ENCODE results near the gene KRT28.
"Not testable (repeated sequence)": the region's sequence is repeated elsewhere in the genome, so short reads cannot be mapped to it uniquely, and the experiment has no call there.

KRT28 gene

DNA sequence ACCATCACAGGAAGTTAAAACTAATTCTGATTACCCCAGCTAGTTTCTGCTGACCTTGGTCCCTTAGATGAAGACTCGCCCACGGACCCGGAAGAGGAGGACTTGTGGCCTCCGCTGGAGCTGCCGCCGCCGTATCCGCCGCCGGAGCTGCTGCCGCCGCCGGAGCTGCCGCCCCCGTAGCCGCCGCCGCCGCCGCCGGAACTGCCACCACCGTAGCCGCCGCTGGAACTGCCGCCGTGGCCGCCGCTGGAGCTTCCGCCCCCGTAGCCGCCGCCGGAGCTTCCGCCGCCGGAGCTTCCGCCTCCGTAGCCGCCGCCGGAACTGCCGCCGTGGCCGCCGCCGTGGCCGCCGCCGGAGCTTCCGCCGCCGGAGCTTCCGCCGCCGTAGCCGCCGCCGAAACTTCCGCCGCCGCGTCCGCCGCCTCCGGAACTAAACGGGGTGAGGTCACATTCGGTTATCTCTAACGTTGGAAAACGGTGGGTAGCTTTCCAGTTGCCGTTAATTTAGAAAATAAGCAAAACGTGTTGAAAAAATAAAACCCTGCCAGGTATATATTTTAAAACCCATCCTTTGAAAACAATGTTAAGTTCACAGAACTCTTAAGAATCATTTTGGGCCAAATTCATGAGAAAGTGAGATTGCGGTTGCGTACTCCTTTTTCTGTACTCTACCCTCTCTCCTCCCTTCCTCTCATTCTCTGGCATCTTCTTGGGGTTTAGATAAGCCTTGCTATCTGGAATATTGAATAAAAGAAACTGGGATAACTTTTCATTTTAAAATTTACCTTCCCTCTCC, 19.2 kb upstream of the KRT28 start:
- DNase-seq (ENCODE audit: low spot score) = peak; percentile 75

DNA sequence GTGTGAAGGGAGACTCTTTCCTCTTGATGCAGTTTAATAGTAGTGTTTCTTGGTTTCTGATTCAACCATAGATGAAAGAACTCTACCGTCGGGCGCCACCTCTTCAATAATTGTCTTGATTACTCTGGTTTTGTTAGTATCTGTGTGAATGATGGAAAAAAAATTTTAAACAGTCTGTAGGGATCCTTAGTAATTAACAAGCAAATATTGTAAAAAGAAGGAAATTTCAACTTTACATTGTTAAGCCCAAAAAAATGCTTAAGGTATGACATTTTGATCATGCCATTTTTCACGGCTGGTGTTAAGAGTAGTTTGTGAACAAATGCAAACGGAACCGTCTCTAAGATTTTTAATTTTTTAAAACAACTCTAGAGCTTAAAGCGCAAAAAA, 18.6 kb upstream of the KRT28 start:
- peak; percentile 4 for DNase-seq (ENCODE audit: low spot score)

DNA sequence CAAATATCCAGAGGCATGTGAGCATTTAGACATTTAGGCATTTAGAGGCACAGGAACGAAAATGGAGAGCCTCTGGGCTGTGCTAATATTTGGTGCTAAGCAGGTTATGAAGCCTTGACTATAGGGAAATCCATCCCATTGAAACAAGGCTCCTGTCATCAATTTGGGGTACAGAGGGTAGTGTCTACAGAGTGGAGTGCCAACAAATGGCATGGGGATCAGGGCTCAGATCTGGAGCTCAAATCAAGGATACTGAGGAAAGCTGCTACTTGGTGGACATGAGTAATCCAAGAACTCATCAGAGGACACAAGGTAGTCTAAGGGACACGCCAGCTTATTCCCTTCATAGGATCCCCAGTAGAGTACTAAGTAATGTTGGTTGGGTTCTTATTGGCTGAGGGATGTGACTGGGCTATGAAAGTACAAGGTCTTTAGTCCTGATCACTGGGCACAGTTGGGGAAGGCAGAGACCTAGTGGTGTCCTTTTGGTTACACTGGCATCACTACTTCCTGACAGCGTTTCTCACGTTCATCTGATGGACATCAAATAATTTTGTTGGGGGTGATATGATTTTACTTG, 17.4 kb upstream of the KRT28 start:
- DNase-seq (ENCODE audit: low spot score) = no peak

DNA sequence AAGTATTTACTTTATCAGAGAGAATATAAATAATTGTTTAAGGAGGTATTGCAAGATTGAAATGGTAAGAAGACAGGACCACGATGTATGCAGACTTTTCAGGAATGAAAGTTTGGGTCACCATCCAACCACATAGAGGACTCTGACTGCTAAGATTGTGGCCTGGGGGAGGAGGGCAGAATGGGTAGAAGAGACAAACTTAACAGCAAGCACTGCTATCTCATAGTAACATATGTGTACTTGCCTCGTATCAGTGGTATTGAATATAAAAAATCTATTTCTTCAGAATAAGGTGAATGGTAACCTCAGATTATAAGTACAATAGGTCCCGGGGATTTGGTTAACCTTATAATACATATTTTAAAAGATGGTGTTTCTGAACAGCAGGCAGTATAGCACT, 16.8 kb upstream of the KRT28 start:
- no peak for DNase-seq (ENCODE audit: low spot score)

DNA sequence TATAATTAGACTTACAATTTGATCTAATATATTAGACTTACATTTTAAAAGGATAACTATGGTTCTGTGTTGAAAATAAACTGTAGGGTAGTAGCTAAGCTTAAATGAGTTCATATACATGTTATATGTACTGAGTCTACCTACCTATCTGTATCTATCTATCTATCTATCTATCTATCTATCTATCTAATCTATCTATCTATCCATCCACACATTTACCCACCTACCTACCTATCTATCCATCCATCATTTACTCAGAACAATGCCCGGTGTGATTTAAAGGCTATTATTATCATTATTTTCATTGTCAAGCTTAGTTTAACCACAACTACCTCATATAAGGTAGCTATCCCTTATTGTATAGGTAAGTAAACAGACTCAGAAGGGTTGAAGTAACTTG, 15.6 kb upstream of the KRT28 start:
- DNase-seq (ENCODE audit: low spot score) = no peak

DNA sequence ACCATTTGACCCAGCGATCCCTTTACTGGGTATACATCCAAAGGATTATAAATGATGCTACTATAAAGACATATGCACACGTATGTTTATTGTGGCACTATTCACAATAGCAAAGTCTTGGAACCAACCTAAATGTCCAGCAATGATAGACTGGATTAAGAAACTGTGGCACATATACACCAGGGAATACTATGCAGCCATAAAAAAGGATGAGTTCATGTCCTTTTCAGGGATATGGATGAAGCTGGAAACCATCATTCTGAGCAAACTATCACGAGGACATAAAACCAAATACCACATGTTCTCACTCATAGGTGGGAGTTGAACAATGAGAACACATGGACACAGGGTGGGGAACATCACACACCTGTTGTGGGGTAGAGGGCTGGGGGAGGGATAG, 14.9 kb upstream of the KRT28 start:
- not testable (repeated sequence) for DNase-seq (ENCODE audit: low spot score)

DNA sequence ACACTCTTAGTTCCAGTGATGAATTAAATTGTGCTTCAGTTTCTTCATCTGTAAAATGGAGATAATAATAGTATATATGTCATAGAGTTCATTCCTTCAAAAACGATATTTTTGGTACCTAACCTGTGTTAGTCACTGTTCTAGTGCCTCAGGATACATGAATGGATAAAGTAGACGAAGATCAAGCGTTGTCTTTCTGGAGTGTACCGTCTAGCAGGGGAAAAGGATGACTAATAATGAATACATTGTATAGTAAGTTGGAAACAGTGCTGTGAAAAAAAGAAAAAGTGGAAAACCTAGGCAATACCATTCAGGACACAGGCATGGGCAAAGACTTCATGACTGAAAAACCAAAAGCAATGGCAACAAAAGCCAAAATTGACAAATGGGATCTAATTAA, 14.0 kb upstream of the KRT28 start:
- DNase-seq (ENCODE audit: low spot score) = no peak

DNA sequence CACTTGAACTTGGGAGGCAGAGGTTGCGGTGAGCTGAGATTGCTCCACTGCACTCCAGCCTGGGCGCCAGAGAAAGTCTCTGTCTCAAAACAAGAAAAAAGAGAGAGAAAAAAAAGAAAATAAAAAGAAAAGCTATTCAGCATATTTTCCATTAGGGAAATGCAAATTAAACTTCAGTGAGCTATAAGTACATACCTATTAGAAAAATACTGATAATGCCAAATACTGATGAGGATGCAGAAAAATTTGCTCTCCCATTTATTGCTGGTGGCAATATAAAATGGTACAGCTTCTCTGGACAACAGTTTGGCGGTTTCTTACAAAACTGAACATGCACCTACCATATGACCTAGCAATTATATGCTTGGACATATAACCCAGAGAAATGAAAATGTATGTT, 12.9 kb upstream of the KRT28 start:
- no peak for DNase-seq (ENCODE audit: low spot score)

DNA sequence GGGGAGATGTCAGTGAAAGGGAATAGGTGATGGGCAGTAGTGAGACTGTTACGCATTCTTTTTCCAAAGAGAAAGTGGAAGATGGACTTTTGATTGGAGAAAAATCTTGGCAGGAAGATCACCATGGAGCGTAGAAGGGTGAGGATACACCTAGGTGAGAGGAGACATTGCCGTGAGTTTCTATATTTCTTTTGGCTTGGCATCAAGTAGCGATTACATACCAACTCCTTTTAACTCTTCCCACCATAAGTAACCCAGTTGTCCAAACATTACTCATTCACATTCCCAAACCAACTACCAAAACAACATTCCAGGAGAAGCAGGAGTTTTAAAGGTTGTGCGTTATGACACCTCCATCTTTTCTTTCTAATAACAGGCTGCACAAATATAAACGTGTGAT, 10.7 kb upstream of the KRT28 start:
- no peak for DNase-seq (ENCODE audit: low spot score)

DNA sequence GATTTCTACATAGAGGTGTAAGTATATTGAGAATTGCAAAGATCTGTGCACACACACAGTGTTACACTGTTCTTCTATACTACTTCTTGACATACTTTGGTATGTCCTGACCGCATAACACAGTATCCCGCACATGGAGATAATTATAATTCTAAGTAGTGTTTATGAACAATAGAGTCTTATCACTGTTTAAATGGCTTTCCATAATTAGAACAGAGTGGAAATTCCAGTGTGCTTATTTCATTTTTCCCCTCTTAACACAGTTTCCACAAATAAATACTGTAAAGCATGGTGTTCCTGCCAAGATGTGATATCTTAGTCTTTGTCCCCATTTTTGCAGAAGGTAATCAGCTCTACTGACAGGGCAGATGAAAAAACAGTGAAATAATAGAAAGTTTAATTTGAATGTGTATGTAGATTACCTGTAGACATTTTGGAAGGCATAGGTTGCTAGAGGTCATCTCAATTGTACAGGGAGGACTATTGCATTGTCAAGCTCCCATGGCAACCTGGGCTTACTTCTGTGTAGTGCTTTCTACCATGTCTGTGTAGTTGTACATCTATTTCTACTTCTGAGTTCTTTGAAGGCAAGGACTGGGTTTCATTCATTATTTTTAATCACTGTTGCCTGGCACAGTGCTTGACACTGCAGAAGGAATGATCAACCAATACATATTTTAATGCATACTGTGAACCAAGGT, 10.1 kb upstream of the KRT28 start:
- no peak for DNase-seq (ENCODE audit: low spot score)

DNA sequence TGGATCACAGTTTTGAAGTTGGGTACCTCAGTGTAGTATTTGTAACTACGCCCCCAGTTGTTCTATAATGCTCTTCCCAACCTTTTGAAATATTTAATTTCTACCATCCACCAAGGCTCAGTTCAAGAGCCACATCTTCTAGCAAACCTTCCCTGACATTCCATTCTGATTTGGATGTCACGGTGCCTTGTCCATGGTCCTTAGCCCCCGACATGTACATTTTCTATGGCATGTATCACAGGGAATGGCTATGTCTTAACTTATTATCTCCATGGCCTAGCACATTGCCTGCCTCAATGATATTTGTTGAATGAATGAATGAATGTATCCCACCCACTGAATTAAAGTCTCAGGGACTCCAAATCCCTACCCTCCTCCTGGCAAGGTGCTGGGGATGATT, 6.4 kb upstream of the KRT28 start:
- DNase-seq (ENCODE audit: low spot score) = no peak

DNA sequence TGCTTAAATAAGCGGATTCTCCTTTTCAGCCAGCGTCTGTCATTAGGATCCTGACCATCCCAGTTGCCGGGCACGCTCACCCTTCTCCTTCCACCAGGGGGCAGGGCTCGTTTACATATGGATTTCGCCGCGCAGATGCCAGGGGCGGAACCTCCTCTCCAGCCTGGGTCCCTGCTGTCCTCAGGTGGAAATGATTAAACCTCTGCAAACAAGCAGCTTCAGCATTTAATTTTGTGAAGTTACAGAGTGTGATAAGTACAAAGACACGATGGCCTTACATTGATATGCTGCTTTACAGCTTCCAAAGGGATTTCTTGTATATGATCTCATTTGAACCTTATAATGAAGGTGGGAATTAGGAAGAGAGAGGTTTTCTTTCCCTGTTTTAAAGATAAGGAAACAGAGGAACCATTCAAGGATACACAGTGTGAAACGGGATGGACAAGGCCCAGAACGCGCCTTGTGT, 3.9 kb upstream of the KRT28 start:
- DNase-seq (ENCODE audit: low spot score) = peak; percentile 63

DNA sequence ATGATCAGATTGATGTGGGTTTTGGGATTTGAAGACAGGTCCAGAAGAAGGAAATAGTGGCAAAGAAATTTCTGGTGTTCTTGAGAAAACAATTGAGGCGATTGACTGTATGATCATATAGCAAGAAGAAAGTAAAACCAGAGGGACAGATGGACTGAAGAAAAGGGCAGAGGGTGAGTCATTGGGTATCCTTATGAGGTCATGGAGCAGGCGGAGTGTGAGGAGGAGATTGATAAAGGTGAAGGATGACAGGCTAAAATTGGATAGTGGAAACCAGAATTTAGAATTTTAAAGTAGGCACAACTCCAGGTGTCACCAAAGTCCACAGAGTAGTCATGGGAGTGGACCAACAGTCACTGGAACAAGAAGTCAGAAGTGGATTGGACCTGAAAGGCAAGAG, 1.4 kb upstream of the KRT28 start:
- no peak for DNase-seq (ENCODE audit: low spot score)

DNA sequence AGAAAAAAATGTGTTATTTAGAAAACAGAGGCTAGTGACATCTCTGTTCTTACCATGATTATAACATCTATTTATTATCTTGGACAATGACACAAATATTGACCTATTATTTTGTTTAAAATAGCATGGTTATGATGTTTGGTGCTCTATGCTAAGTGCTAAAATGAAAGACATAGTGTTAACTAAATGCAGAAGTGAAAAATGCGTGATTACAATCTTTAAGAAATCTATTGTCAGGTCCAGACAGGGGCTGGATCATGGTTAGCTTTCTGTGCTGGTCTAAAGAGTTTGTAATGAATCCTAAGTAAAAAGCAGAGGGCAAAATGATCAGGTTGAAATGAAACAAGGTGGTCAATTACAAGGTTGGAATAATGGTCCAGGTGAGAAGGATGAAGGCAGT, 622 bp upstream of the KRT28 start:
- DNase-seq (ENCODE audit: low spot score) = no peak

DNA sequence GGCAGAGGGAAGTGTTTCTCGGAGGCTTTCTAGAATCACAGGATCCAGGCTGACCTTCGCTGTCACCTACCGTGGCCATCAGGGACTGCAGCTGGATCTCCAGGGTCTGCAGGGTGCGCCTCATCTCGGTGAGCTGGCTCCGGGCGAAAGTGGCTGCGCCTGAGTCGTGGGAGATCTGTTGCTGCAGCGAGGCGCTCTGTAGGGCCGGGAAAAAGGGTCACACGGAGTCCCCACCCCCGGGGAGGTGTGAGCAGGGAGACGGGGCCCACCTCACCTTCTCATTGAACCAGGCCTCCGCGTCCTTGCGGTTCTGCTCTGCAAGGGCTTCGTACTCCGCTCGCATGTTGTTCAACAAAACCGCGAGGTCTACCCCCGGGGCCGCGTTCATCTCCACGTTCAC, 2.9 kb downstream of the KRT28 start:
- DNase-seq (ENCODE audit: low spot score) = no peak

DNA sequence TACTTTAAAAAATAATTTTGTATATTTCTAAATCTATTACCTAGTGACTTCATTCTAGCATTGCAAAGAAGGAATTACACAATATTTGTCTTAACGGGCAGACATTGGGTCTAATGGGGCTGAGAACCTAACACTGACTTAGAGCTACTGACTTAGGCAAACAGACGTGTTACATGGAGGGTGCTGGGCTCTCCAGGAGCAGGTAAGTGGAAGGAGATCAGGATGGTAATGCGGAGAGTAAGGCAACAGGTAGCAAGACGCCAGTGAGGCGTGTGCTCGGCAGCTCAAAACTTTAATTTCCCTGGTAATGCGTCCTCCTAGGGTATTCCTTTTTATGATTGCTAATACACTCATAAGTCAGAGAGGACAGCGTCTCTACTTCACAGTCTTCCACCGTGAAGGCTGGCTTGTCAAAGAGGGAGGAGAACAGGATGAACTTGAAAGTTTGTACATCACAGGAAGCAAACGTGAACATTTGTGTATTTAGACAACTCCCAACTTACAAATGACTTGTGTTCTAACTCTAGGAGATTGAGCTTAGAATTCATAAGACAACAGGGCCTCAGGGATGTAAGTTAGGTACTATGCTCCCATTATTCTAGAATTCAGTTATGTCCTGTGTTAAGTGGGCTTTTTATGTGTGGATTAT, 4.6 kb downstream of the KRT28 start:
- DNase-seq (ENCODE audit: low spot score) = no peak

DNA sequence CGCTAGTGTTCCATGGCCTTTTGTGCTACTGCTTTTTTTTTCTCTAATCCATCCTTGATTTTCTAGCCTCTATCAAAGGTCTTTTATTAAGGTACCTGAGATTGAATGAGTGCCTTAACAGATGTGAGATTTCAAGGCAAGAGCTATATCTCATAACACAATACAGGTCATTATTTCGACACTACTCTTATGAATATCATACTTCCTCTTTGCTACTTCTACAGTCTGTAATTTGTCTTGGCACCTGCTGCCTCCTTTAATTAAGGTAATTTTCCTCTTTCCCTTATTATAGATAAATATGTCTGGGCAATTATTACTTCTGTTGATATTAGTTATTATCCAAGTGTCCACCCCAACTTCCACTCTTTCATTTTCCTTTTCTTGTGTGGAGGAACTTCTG, 5.3 kb downstream of the KRT28 start:
- no peak for DNase-seq (ENCODE audit: low spot score)

DNA sequence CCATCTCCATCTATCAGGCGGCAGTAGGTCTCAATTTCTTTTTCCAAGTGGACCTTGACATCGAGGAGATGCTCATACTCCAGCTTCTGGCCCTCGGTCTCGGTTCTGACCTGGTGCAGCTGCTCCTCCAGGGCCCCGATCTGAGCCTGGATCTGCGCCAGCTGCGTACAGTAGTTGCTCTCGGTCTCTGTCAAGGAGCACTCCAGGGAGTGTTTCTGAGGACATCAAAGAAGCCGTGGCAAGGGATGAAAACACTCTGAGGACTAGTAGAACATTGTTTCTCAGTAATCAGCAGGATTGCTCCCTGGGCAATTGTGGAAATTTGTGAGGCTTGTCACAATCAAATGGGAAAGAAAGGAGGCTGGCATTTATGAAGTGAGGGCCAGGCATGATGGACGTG, 5.9 kb downstream of the KRT28 start:
- no peak for DNase-seq (ENCODE audit: low spot score)

DNA sequence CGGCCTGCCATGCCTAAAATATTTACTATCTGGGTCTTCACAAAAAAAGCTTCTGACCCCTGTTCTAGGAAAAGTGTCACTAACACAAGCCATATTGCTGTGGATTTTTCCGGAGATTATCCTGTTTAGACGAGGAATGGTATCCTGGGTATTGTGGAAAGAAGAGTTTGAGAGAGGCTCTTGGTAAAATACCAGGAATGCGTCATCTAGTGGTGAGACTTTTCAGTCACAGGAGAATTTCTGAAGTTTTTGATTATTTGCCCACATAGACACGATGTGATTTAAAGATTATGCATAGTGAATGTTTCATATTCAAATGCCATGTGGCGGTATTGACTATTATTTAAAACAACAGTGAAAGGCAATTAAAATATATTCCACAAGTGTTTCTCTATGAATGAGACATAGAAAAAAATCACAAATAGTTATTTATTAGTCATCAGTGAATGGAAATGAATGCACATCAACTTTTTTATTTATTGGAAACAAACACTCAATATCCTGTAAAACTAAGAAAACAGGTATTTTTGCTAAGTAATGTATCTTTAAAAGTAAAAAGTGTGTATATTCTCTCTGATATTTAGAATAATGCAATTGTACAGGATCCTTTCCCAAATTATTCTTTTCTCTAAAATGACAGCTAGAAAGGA, 7.8 kb downstream of the KRT28 start:
- no peak for DNase-seq (ENCODE audit: low spot score)

DNA sequence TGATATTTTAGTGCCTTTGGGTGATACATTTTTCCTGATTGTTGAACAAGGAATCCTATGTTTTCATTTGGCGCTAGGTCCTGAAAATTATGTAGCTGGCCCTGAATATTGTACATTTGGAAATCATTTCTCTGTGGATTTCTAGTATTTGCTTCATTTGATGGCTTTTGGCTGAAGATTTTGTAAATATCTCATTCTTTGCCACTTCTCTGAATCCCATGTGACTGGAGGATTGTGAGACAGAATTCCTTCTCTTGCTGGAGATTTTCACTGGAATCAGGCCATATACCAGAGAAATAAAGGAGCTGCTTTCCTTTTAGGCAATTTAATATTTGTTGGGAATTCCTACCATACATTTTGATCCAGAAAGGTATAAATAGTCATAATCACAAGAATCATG, 8.6 kb downstream of the KRT28 start:
- DNase-seq (ENCODE audit: low spot score) = no peak

DNA sequence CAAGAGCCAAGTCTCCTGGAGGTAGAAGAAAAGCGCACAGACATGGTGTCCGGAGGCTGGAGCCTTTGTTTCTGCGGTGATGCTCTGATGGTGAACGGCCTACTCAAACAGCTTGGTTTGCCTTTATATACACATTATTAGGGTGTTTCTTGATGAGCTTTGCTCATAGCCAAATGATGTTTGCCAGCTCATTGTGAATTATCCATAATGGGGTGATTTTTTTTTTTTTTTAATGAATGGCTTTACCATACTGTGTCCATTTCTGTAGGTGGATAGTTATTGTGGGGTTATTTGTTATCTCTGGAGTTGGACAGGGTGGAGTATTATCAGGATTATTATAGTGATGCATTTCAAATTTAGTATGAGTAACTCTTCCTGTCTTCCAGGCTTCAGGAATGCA, 17.3 kb downstream of the KRT28 start, which contains the start of gene KRT27:
Gene KRT27, minus strand, starts transcription at position 101 of the 400 bp plus-strand sequence. Its CDS starts 57 bp downstream, at position 44.
- DNase-seq (ENCODE audit: low spot score) = no peak

Measured in hematopoietic multipotent progenitor cell treated with erythropoietin and hydrocortisone succinate and interleukin-3 and kit ligand, for 15 days (in vitro differentiated cells).